Measurements from ENCODE around the gene HYAL2. TPM values are rescaled to one million over a fixed set of nuclear protein-coding genes. Genes with fewer than 3 reads are reported as not detected.

HYAL2 gene
- total RNA-seq, 4 donors from 2014 or later = 37.4 to 114 (median 97.2) TPM

GRCh38 chr3:50327129-50327528, 4.6 kb upstream of the HYAL2 start:
- H3K9me3 ChIP-seq = no peaks in the 10 kb centered on the region
- peak overlapping the region; percentile 85 to 100 (median 98) for H3K4me3 ChIP-seq
- H3K27me3 ChIP-seq = no peaks in the 10 kb centered on the region
- H3K4me1 ChIP-seq = peaks cover 38 to 68% (median 60%) of the 10 kb centered on the region in 4 donors
- 66% methylated on average over 4 of the region's 4 CpGs for WGBS
- H3K36me3 ChIP-seq = peaks cover 34 to 57% (median 52%) of the 10 kb centered on the region in 4 donors
- peak overlapping the region; percentile 83 to 93 (median 92) for H3K27ac ChIP-seq (replicated peaks in 1 of 4)
- no peak for DNase-seq (ENCODE audit: extremely low spot score)
- intact Hi-C loops (cut with DNase I) = no loop called here
- TF ChIP-seq CTCF (IDR thresholded peaks at IDR 0.05) (no peak), POLR2AphosphoS5 (IDR thresholded peaks at IDR 0.05) (no peak), EP300 (IDR thresholded peaks at IDR 0.05) (no peak), POLR2A (IDR thresholded peaks at IDR 0.05; ENCODE audit: low read depth) (no peak)

GRCh38 chr3:50326182-50326541, 3.6 kb upstream of the HYAL2 start:
- intact Hi-C loops (cut with DNase I) = no loop called here
- peaks cover 33 to 70% (median 65%) of the 10 kb centered on the region in 4 donors for H3K4me1 ChIP-seq
- no peaks in the 10 kb centered on the region for H3K9me3 ChIP-seq
- no peak for TF ChIP-seq EP300 (IDR thresholded peaks at IDR 0.05)
- TF ChIP-seq POLR2A (IDR thresholded peaks at IDR 0.05; ENCODE audit: low read depth) = no peak
- TF ChIP-seq CTCF (IDR thresholded peaks at IDR 0.05) = no peak
- TF ChIP-seq POLR2AphosphoS5 (IDR thresholded peaks at IDR 0.05) = no peak
- no peaks in the 10 kb centered on the region for H3K27me3 ChIP-seq
- H3K27ac ChIP-seq (replicated peaks in 1 of 4) = peak overlapping the region in 1 of 4 donors; percentile 95
- no peak overlapping the region for H3K4me3 ChIP-seq
- no peak for DNase-seq (ENCODE audit: extremely low spot score)
- WGBS = 88% methylated on average over 8 of the region's 8 CpGs
- H3K36me3 ChIP-seq = peaks cover 25 to 47% (median 42%) of the 10 kb centered on the region in 4 donors

GRCh38 chr3:50325497-50326181, 3.1 kb upstream of the HYAL2 start:
- Histone ChIP-seq H3K4me1 (peaks cover 34 to 71% (median 67%) of the 10 kb centered on the region in 4 donors), H3K27me3 (no peaks in the 10 kb centered on the region), H3K4me3 (no peak overlapping the region), H3K36me3 (peaks cover 20 to 42% (median 37%) of the 10 kb centered on the region in 4 donors), H3K9me3 (no peaks in the 10 kb centered on the region), H3K27ac (replicated peaks in 1 of 4) (peak overlapping the region in 3 of 4 donors; percentile 93 to 95 (median 93))
- no peak for DNase-seq (ENCODE audit: extremely low spot score)
- TF ChIP-seq EP300 (IDR thresholded peaks at IDR 0.05) (no peak), POLR2AphosphoS5 (IDR thresholded peaks at IDR 0.05) (no peak), POLR2A (IDR thresholded peaks at IDR 0.05; ENCODE audit: low read depth) (no peak), CTCF (IDR thresholded peaks at IDR 0.05) (no peak)
- intact Hi-C loops (cut with DNase I) = no loop called here
- 85% methylated on average over 11 of the region's 11 CpGs for WGBS

GRCh38 chr3:50325113-50325480, 2.6 kb upstream of the HYAL2 start:
- Histone ChIP-seq H3K27ac (replicated peaks in 1 of 4) (peak overlapping the region; percentile 93 to 95 (median 93)), H3K4me3 (no peak overlapping the region), H3K9me3 (no peaks in the 10 kb centered on the region), H3K36me3 (peaks cover 15 to 39% (median 35%) of the 10 kb centered on the region in 4 donors), H3K4me1 (peaks cover 39 to 76% (median 72%) of the 10 kb centered on the region in 4 donors), H3K27me3 (no peaks in the 10 kb centered on the region)
- WGBS = 100% methylated on average over 2 of the region's 2 CpGs
- intact Hi-C loops (cut with DNase I) = no loop called here
- no peak for TF ChIP-seq CTCF (IDR thresholded peaks at IDR 0.05)
- no peak for DNase-seq (ENCODE audit: extremely low spot score)
